HCT116 (cell line): ENCODE results near the gene SPIRE1. TPM values are rescaled to one million over a fixed set of nuclear protein-coding genes. Genes with fewer than 3 reads are reported as not detected.

Experiments
- ATAC-seq: fragments of 200-7000 bp; cut with Tn5 transposase; 2 replicates; pipeline ENCODE4 v1.9.1; 2020; ENCODE audit warnings: mild to moderate bottlenecking, moderate library complexity
- BruUV-seq: library from RNA; stranded (reverse); fragments of 400-500 nt; replicated peaks from 2 replicates; lab custom pipeline; 2021; lab: Mats Ljungman, UMichigan
- CTCF ChIA-PET: fragments of 300-600 bp; sonication (Branson Sonifier 250); formaldehyde crosslinking; loops from one replicate; lab custom pipeline; 2021; ENCODE audit warnings: antibody characterized with exemption; lab: Charles Lee
- POLR2A ChIA-PET: fragments of 300-600, 350-600 bp; sonication (Branson Sonifier 250); formaldehyde crosslinking; loops from one replicate; lab custom pipeline; 2021; ENCODE audit warnings: antibody characterized with exemption; lab: Charles Lee
- RAD21 ChIA-PET, 2 experiments: fragments of 300-600 bp; sonication (Branson Sonifier 250); formaldehyde crosslinking; loops; one replicate each; lab custom pipeline; 2023; ENCODE audit warnings: low total read pairs in 2 of 2; ENCODE audit not compliant: uncharacterized antibody in 2 of 2, unreplicated experiment in 2 of 2, low non-redundant PET in 1 of 2; lab: Charles Lee
- DNase-seq: peaks from one replicate; pipeline ENCODE4 v3.0.0-alpha.2; 2010; ENCODE audit warnings: low read depth, low spot score
- H2AFZ ChIP-seq: fragments of 200-600 bp; shearing (Covaris generic), sonication (generic); 2 replicates; pipeline ENCODE4 v1.6.1; 2017; ENCODE audit warnings: low read depth, mixed run types, mixed read lengths, antibody characterized with exemption, low read length; ENCODE audit not compliant: poor library complexity, severe bottlenecking
- H3K27ac ChIP-seq: 2 replicates; pipeline ENCODE4 v1.5.1; 2012; ENCODE audit warnings: low read depth, low read length
- H3K27me3 ChIP-seq: fragments of 200-600 bp; sonication (generic); 2 replicates; pipeline ENCODE4 v1.6.1; 2016; ENCODE audit warnings: mixed run types, low read length, mixed read lengths; ENCODE audit not compliant: insufficient read depth
- H3K36me3 ChIP-seq, 2 experiments: fragments of 200-500 bp in 1 of 2; fragments of 200-600 bp in 1 of 2; sonication (Bioruptor generic) in 1 of 2; sonication (generic) in 1 of 2; 2 replicates each; pipeline versions ENCODE4 v1.5.1 to v1.6.1; 2014 to 2016; ENCODE audit warnings: low read length in 2 of 2, inconsistent platforms in 1 of 2, mixed read lengths in 1 of 2, mixed run types in 1 of 2; ENCODE audit not compliant: insufficient read depth in 2 of 2, control insufficient read depth in 1 of 2
- H3K4me1 ChIP-seq, 2 experiments: fragments of 200-600 bp in 1 of 2; sonication (generic) in 1 of 2; 2 replicates each; pipeline versions ENCODE4 v1.5.1 to v1.6.1; 2012 to 2017; ENCODE audit warnings: low read length in 2 of 2, inconsistent platforms in 1 of 2, mild to moderate bottlenecking in 1 of 2, mixed read lengths in 1 of 2, mixed run types in 1 of 2, moderate library complexity in 1 of 2; ENCODE audit not compliant: insufficient read depth in 2 of 2, control insufficient read depth in 1 of 2
- H3K4me2 ChIP-seq: fragments of 200-600 bp; sonication (generic); 2 replicates; pipeline ENCODE4 v1.6.1; 2017; ENCODE audit warnings: mixed run types, low read length, mixed read lengths
- H3K4me3 ChIP-seq, 2 experiments: fragments of 200-600 bp in 1 of 2; sonication (generic) in 1 of 2; replicated peaks in 1 of 2; 2 replicates each; pipeline ENCODE4 v1.5.1; 2011 to 2016; ENCODE audit warnings: low read length in 2 of 2, control low read depth in 1 of 2, low read depth in 1 of 2, mild to moderate bottlenecking in 1 of 2, mixed read lengths in 1 of 2, mixed run types in 1 of 2
- H3K79me2 ChIP-seq: fragments of 200-600 bp; sonication (generic); 2 replicates; pipeline ENCODE4 v1.6.1; 2017; ENCODE audit warnings: mild to moderate bottlenecking, mixed run types, low read length, moderate library complexity, mixed read lengths; ENCODE audit not compliant: insufficient read depth
- H3K9ac ChIP-seq: fragments of 200-600 bp; sonication (generic); 2 replicates; pipeline ENCODE4 v1.6.1; 2016; ENCODE audit warnings: low read length, mixed read lengths
- H3K9me2 ChIP-seq: fragments of 200-600 bp; sonication (generic), shearing (Covaris generic); 2 replicates; pipeline ENCODE4 v1.6.1; 2017; ENCODE audit warnings: mixed run types, mild to moderate bottlenecking, moderate library complexity; ENCODE audit not compliant: insufficient read depth
- H3K9me3 ChIP-seq, 2 experiments: fragments of 200-500 bp in 1 of 2; fragments of 200-600 bp in 1 of 2; sonication (Bioruptor generic) in 1 of 2; sonication (generic) in 1 of 2; 2 replicates each; pipeline ENCODE4 v1.6.1; 2014 to 2017; ENCODE audit warnings: low read length in 2 of 2, mixed read lengths in 2 of 2, inconsistent platforms in 1 of 2, low read depth in 1 of 2, mild to moderate bottlenecking in 1 of 2, mixed run types in 1 of 2, moderate library complexity in 1 of 2; ENCODE audit not compliant: control insufficient read depth in 1 of 2, insufficient read depth in 1 of 2
- H4K20me1 ChIP-seq: fragments of 200-600 bp; sonication (generic), shearing (Covaris generic); 2 replicates; pipeline ENCODE4 v1.6.1; 2017; ENCODE audit warnings: mixed run types, mild to moderate bottlenecking, moderate library complexity; ENCODE audit not compliant: insufficient read depth
- ATF3 ChIP-seq: IDR thresholded peaks from 2 replicates; pipeline ENCODE4 v1.6.1; 2012
- CBX3 ChIP-seq: IDR thresholded peaks from 2 replicates; pipeline ENCODE4 v1.6.1; 2012; ENCODE audit warnings: low read depth
- CTCF ChIP-seq, 3 experiments: fragments of 200-600 bp in 1 of 3; sonication (generic) in 1 of 3; IDR thresholded peaks in 2 of 3; conservative IDR thresholded peaks in 1 of 3; 2 replicates each; pipeline ENCODE4 v1.5.1; 2012 to 2017; ENCODE audit warnings: low read depth in 2 of 3, low read length in 2 of 3, antibody characterized with exemption in 1 of 3, borderline replicate concordance in 1 of 3, control low read depth in 1 of 3, mild to moderate bottlenecking in 1 of 3, mixed read lengths in 1 of 3, mixed run types in 1 of 3, moderate library complexity in 1 of 3; ENCODE audit not compliant: insufficient read depth in 1 of 3
- FOSL1 ChIP-seq: IDR thresholded peaks from 2 replicates; pipeline ENCODE4 v1.6.1; 2012; ENCODE audit warnings: low read depth
- POLR2A ChIP-seq: IDR thresholded peaks from 2 replicates; pipeline ENCODE4 v1.7.0; 2011; ENCODE audit warnings: borderline replicate concordance; ENCODE audit not compliant: insufficient read depth, insufficient read length; ENCODE audit errors: extremely low read depth
- POLR2AphosphoS5 ChIP-seq: IDR thresholded peaks from 2 replicates; pipeline ENCODE4 v1.6.1; 2011; ENCODE audit warnings: mild to moderate bottlenecking, low read depth, low read length, moderate library complexity
- SIN3A ChIP-seq: IDR thresholded peaks from 2 replicates; pipeline ENCODE4 v1.6.1; 2012; ENCODE audit warnings: low read depth
- TCF7L2 ChIP-seq: IDR thresholded peaks from 2 replicates; pipeline ENCODE4 v1.7.0; 2011; ENCODE audit warnings: borderline replicate concordance, inconsistent platforms; ENCODE audit not compliant: insufficient read depth, insufficient read length; ENCODE audit errors: extremely low read depth
- ZBTB33 ChIP-seq: IDR thresholded peaks from 2 replicates; pipeline ENCODE4 v1.6.1; 2011; ENCODE audit warnings: mild to moderate bottlenecking, low read length, moderate library complexity; ENCODE audit not compliant: insufficient replicate concordance; ENCODE audit errors: extremely low read depth
- ZNF274 ChIP-seq: fragments of 200-500 bp; sonication (Bioruptor generic); IDR thresholded peaks from 2 replicates; pipeline ENCODE4 v1.6.1; 2014; ENCODE audit warnings: mild to moderate bottlenecking, low read depth, low read length, inconsistent platforms
- intact Hi-C: fragments of 100-400 bp; cut with micrococcal nuclease; formaldehyde crosslinking; loops from 2 replicates; pipeline ENCODE4 v1.10.0; 2022
- total RNA-seq: library from RNA; stranded (reverse); gene quantifications from one replicate; pipeline ENCODE4 v1.2.1, GENCODE V29; 2021; ENCODE audit not compliant: unreplicated experiment

The SPIRE1 gene
- total RNA-seq, 1 experiment from 2014 or later, result 26.6 TPM

- Histone ChIP-seq H4K20me1 (no peaks in the 10 kb centered on the region), H2AFZ (no peak overlapping the region), H3K9me3 (no peaks in the 10 kb centered on the region; a peak in 1 of 4 replicates), H3K4me1 (peaks cover 0 to 10% of the 10 kb centered on the region in 2 experiments; a peak in 2 of 4 replicates), H3K4me2 (no peak overlapping the region), H3K79me2 (no peaks in the 10 kb centered on the region), H3K4me3 (no peak overlapping the region), H3K36me3 (no peaks in the 10 kb centered on the region), H3K9ac (no peak overlapping the region), H3K27me3 (no peaks in the 10 kb centered on the region), H3K9me2 (no peaks in the 10 kb centered on the region), H3K27ac (no peak overlapping the region)
- BruUV-seq, result no TSS peak
- ChIA-PET CTCF (no interaction called here), POLR2A (no interaction called here), RAD21 (no interaction called here)
- intact Hi-C loops, result no loop called here
- TF ChIP-seq FOSL1 (no peak), CBX3 (no peak), POLR2A (no peak), ATF3 (no peak), ZBTB33 (no peak), TCF7L2 (no peak), ZNF274 (no peak), CTCF (IDR thresholded peaks at IDR 0.05 in 2 of 3, conservative IDR thresholded peaks at IDR 0.05 in 1 of 3; ENCODE audit: borderline replicate concordance in 1 of 3, insufficient read depth in 1 of 3, low read depth in 2 of 3, low read length in 2 of 3) (no peak), SIN3A (no peak), POLR2AphosphoS5 (no peak)
- ATAC-seq, result no peak
- no peak for DNase-seq
These were observed 90.1 kb downstream of the SPIRE1 start for GRCh38 chr18:12567849-12568248.
